Activated CD8-positive, alpha-beta memory T cell treated with anti-CD3 and anti-CD28 coated beads, Interleukin-2, amount 10 ng/mL, durations not matched to agents 7 days and 5 days (primary cell): Measurements from ENCODE around the gene ASCC1. TPM values are rescaled to one million over a fixed set of nuclear protein-coding genes. Genes with fewer than 3 reads are reported as not detected.
"Not testable (repeated sequence)": the region's sequence is repeated elsewhere in the genome, so short reads cannot be mapped to it uniquely, and the experiment has no call there.

Experiments
- ATAC-seq: fragments of 150-1000 bp; cut with Tn5 transposase; one replicate; pipeline ENCODE4 v1.10.0; 2021; ENCODE audit warnings: moderate library complexity
- CTCF ChIA-PET: fragments of 350-600 bp; sonication (Branson Sonifier 250); formaldehyde crosslinking; loops from one replicate; lab custom pipeline; 2021; ENCODE audit warnings: antibody characterized with exemption; lab: Charles Lee
- DNase-seq: peaks from one replicate; pipeline ENCODE4 v3.0.0-alpha.2; 2020
- H3K27ac Mint-ChIP-seq: one replicate; pipeline ENCODE4 v1.8.0; 2021; ENCODE audit warnings: mild to moderate bottlenecking, mixed read lengths
- H3K27me3 Mint-ChIP-seq: one replicate; pipeline ENCODE4 v1.8.0; 2021; ENCODE audit warnings: mixed read lengths
- H3K36me3 Mint-ChIP-seq: one replicate; pipeline ENCODE4 v1.8.0; 2021; ENCODE audit warnings: mild to moderate bottlenecking, mixed read lengths
- H3K4me1 Mint-ChIP-seq: one replicate; pipeline ENCODE4 v1.8.0; 2021; ENCODE audit warnings: mixed read lengths
- H3K4me3 Mint-ChIP-seq: one replicate; pipeline ENCODE4 v1.8.0; 2021; ENCODE audit warnings: mild to moderate bottlenecking, moderate library complexity, mixed read lengths
- H3K9me3 Mint-ChIP-seq: one replicate; pipeline ENCODE4 v1.8.0; 2022; ENCODE audit warnings: low read depth, mixed read lengths
- total RNA-seq, 2 experiments: library from RNA; stranded (reverse); gene quantifications; one replicate each; pipeline ENCODE4 v1.2.3, GENCODE V29; 2021

ASCC1 gene
- total RNA-seq, 2 experiments from 2014 or later: 34.9 to 36.8 TPM

DNA sequence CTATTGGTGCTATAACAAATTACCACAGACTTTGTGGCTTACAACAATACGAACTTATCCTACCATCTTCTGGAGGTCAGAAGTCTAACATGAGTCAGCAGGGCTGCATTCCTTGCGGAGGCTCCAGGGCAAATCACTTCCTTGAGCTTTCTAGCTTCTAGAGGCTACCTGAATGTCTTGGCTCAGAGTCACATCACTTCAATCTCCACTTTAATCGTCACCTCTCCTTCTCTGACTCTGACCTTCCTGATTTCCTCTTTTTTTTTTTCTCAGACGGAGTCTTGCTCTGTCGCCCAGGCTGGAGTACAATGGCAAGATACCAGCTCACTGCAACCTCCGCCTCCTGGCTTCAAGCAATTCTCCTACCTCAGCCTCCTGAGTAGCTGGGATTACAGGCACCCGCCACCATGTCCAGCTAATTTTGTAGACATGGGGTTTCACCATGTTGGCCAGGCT lies 44.9 kb downstream of the ASCC1 start:
- Mint-ChIP-seq H3K9me3 (no peaks in the 10 kb centered on the region), H3K4me1 (peaks cover 13% of the 10 kb centered on the region), H3K4me3 (no peak overlapping the region), H3K27ac (no peak overlapping the region), H3K27me3 (no peaks in the 10 kb centered on the region), H3K36me3 (peaks cover 5% of the 10 kb centered on the region)
- CTCF ChIA-PET: no interaction called here
- ATAC-seq: no peak
- no peak for DNase-seq

DNA sequence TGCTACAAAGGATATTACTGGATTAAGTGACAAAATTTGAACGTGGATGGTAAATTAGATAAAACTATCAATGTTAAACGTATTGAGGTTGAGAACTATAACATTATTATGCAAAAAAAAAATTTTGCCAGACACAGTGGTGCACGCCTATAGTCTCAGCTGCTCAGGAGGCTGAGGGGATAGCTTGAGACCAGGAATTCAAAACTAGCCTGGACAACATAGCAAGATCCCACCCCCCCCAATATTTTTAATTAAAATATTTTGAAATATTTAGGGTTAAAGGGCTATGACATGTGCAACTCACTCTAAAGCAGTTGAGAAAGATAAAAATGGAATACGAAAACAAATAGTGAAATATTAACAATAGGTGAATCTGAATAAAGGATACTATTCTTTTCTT lies 45.3 kb downstream of the ASCC1 start:
- CTCF ChIA-PET: no interaction called here
- H3K9me3 Mint-ChIP-seq: no peaks in the 10 kb centered on the region
- no peak overlapping the region for H3K27ac Mint-ChIP-seq
- H3K36me3 Mint-ChIP-seq: peaks cover 5% of the 10 kb centered on the region
- peaks cover 14% of the 10 kb centered on the region for H3K4me1 Mint-ChIP-seq
- DNase-seq (no peak), ATAC-seq (no peak)
- no peak overlapping the region for H3K4me3 Mint-ChIP-seq
- no peaks in the 10 kb centered on the region for H3K27me3 Mint-ChIP-seq

GRCh38 chr10:72170263-72170662 lies 45.8 kb downstream of the ASCC1 start:
- no peaks in the 10 kb centered on the region for H3K27me3 Mint-ChIP-seq
- DNase-seq (no peak), ATAC-seq (no peak)
- H3K4me1 Mint-ChIP-seq: peaks cover 17% of the 10 kb centered on the region
- CTCF ChIA-PET: no interaction called here
- H3K36me3 Mint-ChIP-seq: peaks cover 6% of the 10 kb centered on the region
- no peaks in the 10 kb centered on the region for H3K9me3 Mint-ChIP-seq
- no peak overlapping the region for H3K27ac Mint-ChIP-seq
- no peak overlapping the region for H3K4me3 Mint-ChIP-seq

DNA sequence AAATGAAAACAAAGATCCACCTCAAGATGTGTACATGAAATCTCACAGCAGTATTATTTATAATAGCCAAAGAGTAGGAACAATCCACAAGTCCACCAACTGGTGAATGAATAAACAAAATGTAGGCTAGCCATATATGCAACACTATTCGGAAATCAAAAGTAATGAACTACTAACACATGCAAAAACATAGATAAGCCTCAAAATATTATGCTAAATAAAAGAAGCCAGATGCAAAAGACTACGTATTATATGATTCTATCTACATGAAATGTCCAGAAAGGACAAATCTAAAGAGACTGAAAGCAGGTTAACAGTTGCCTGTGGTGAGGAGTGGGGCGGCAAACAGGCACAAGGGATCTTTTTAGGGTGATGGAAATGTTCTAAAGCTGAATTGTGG lies 49.0 kb downstream of the ASCC1 start:
- peaks cover 20% of the 10 kb centered on the region for H3K4me1 Mint-ChIP-seq
- ATAC-seq (no peak), DNase-seq (no peak)
- H3K9me3 Mint-ChIP-seq: no peaks in the 10 kb centered on the region
- no peaks in the 10 kb centered on the region for H3K27me3 Mint-ChIP-seq
- peaks cover 16% of the 10 kb centered on the region for H3K36me3 Mint-ChIP-seq
- H3K27ac Mint-ChIP-seq: no peak overlapping the region
- no peak overlapping the region for H3K4me3 Mint-ChIP-seq
- CTCF ChIA-PET: interaction anchor here (0.8 kb wide), 1 partner anchor 48 kb away, joined by 3 read pairs; no protein-coding TSS in a partner anchor

- Mint-ChIP-seq H3K27ac (no peak overlapping the region), H3K36me3 (peaks cover 25% of the 10 kb centered on the region), H3K9me3 (no peaks in the 10 kb centered on the region), H3K4me3 (no peak overlapping the region), H3K4me1 (peaks cover 20% of the 10 kb centered on the region), H3K27me3 (no peaks in the 10 kb centered on the region)
- DNase-seq (no peak), ATAC-seq (no peak)
- CTCF ChIA-PET: interaction anchor here (1.0 to 1.3 kb wide), 3 partner anchors 9 to 172 kb away, joined by 3 to 4 read pairs (median 3); no protein-coding TSS in a partner anchor
These were observed 51.5 kb downstream of the ASCC1 start for GRCh38 chr10:72164617-72165016.

- Mint-ChIP-seq H3K27me3 (no peaks in the 10 kb centered on the region), H3K4me1 (peaks cover 20% of the 10 kb centered on the region), H3K4me3 (no peak overlapping the region), H3K27ac (no peak overlapping the region), H3K9me3 (no peaks in the 10 kb centered on the region), H3K36me3 (peaks cover 30% of the 10 kb centered on the region)
- CTCF ChIA-PET: no interaction called here
- ATAC-seq (peak; percentile 60), DNase-seq (no peak)
These were observed 53.1 kb downstream of the ASCC1 start for GRCh38 chr10:72162978-72163377.

- ATAC-seq (no peak), DNase-seq (no peak)
- CTCF ChIA-PET: interaction anchor here (1.1 kb wide), 1 partner anchor 110 kb away, joined by 3 read pairs; no protein-coding TSS in a partner anchor
- Mint-ChIP-seq H3K27me3 (no peaks in the 10 kb centered on the region), H3K9me3 (no peaks in the 10 kb centered on the region), H3K27ac (no peak overlapping the region), H3K4me3 (no peak overlapping the region), H3K36me3 (peaks cover 33% of the 10 kb centered on the region), H3K4me1 (peaks cover 6% of the 10 kb centered on the region)
These were observed 57.9 kb downstream of the ASCC1 start for GRCh38 chr10:72158176-72158575.

GRCh38 chr10:72156223-72156622 lies 59.9 kb downstream of the ASCC1 start:
- H3K27ac Mint-ChIP-seq: no peak overlapping the region
- no peak overlapping the region for H3K4me3 Mint-ChIP-seq
- no peaks in the 10 kb centered on the region for H3K27me3 Mint-ChIP-seq
- no peak for ATAC-seq
- CTCF ChIA-PET: interaction anchor here (0.8 kb wide), 1 partner anchor 181 kb away, joined by 4 read pairs; no protein-coding TSS in a partner anchor
- no peak for DNase-seq
- H3K9me3 Mint-ChIP-seq: no peaks in the 10 kb centered on the region
- H3K4me1 Mint-ChIP-seq: no peaks in the 10 kb centered on the region
- peaks cover 30% of the 10 kb centered on the region for H3K36me3 Mint-ChIP-seq

DNA sequence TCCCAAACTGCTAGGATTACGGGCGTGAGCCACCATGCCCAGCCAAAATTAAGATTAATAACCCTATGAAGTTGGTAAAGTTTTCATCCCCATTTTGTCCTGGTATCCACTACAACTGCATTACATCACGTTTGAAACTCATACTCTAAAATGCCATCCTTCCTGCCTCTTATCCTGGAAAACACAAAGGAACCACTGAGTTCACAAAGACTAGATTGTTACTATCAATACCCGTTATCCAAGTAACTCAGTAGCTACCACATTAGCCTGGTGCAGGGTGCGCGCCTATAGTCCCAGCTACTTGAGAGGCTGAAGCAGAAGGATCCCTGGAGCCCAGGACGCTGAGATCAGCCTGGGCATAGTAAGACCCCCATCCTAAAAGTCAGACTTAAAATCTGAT lies 63.8 kb downstream of the ASCC1 start:
- Mint-ChIP-seq H3K4me3 (no peak overlapping the region), H3K9me3 (no peaks in the 10 kb centered on the region), H3K36me3 (peaks cover 26% of the 10 kb centered on the region), H3K27ac (no peak overlapping the region), H3K4me1 (peaks cover 4% of the 10 kb centered on the region), H3K27me3 (no peaks in the 10 kb centered on the region)
- DNase-seq (no peak), ATAC-seq (no peak)
- CTCF ChIA-PET: no interaction called here

DNA sequence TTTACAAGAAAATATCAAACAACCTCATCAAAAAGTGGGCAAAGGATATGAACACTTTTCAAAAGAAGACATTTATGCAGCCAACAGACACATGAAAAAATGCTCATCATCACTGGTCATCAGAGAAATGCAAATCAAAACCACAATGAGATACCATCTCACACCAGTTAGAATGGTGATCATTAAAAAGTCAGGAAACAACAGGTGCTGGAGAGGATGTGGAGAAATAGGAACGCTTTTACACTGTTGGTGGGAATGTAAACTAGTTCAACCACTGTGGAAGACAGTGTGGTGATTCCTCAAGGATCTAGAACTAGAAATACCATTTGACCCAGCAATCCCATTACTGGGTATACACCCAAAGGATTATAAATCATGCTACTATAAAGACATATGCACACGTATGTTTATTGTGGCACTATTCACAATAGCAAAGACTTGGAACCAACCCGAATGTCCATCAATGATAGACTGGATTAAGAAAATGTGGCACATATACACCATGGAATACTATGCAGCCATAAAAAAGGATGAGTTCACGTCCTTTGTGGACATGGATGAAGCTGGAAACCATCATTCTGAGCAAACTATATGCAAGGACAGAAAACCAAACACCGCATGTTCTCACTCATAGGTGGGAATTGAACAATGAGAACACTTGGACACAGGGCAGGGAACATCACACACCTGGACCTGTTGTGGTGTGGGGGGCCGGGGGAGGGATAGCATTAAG lies 65.2 kb downstream of the ASCC1 start:
- H3K27ac Mint-ChIP-seq, CTCF ChIA-PET, H3K27me3 Mint-ChIP-seq, H3K9me3 Mint-ChIP-seq, H3K4me1 Mint-ChIP-seq, DNase-seq, ATAC-seq, H3K4me3 Mint-ChIP-seq: not testable (repeated sequence)
- H3K36me3 Mint-ChIP-seq: peaks cover 20% of the 10 kb centered on the region

DNA sequence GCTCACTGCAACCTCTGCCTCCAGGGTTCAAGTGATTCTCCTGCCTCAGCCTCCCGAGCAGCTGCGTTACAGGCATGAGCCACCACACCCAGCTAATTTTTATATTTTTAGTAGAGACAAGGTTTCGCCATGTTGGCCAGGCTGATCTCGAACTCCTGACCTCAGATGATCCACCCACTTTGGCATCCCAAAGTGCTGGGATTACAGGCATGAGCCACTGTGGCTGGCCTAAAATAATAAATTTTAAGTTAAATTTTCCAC lies 68.8 kb downstream of the ASCC1 start:
- CTCF ChIA-PET, DNase-seq, H3K36me3 Mint-ChIP-seq, ATAC-seq, H3K27me3 Mint-ChIP-seq, H3K27ac Mint-ChIP-seq, H3K9me3 Mint-ChIP-seq, H3K4me1 Mint-ChIP-seq, H3K4me3 Mint-ChIP-seq: not testable (repeated sequence)

DNA sequence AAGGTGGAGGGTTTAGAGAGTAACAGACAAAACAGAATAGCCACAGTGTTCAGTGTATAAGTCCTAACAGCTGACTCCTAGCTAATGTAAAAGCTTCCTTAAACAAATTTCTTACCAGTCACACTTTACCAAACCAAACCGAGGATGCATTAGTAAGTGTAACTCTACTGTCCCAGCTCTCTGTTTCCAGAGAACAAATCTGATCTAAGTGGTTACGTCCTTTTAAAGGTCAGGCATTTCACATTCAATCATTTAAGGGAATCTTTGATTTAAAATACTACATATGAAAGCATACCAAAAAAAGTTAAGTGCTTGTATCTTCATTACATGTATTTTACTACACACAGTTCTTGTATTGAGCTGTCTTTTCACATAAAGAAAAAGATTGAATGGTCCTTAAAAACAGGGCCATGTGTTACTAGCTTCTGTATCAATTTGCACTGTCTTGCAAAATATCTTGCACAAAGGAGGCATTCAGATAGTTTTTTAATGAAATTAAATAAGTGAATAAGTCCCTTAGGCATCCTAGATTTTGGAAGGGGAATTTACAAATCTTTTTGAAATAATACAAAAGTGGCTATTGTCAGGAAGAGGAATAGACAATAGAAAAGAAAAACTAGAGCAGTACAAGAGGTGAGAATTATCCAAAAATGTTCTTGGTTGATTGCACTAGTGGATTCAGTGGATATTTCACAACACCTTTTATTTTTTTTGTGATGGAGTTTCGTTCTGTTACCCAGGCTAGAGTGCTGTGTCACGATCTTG lies 69.3 kb downstream of the ASCC1 start:
- Mint-ChIP-seq H3K4me1 (peaks cover 4% of the 10 kb centered on the region), H3K27ac (no peak overlapping the region), H3K36me3 (peaks cover 8% of the 10 kb centered on the region), H3K27me3 (no peaks in the 10 kb centered on the region), H3K4me3 (no peak overlapping the region), H3K9me3 (no peaks in the 10 kb centered on the region)
- DNase-seq (no peak), ATAC-seq (no peak)
- CTCF ChIA-PET: no interaction called here

DNA sequence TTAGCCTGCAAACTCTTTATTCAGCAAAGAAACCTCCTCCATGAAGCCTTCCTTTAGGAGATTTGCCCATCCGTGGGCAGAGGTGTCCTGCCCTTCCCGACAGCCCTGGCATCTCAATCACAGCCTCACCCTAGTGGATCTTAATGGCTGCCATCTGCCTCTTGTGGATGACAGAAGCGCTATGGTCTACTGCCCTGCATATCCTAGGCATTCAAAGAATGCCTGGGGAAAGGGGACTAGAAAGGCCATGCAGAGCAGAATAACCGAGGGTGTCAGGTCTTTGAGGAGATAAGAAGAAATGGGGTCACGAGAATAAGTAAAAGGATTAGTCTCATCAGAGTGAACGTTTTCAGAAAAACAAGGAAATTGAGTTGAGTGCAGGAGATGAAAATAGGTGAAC lies 70.0 kb downstream of the ASCC1 start:
- Mint-ChIP-seq H3K4me1 (peaks cover 4% of the 10 kb centered on the region), H3K27ac (no peak overlapping the region), H3K4me3 (no peak overlapping the region), H3K9me3 (no peaks in the 10 kb centered on the region), H3K27me3 (no peaks in the 10 kb centered on the region), H3K36me3 (peaks cover 5% of the 10 kb centered on the region)
- CTCF ChIA-PET: no interaction called here
- ATAC-seq: no peak
- DNase-seq: no peak

DNA sequence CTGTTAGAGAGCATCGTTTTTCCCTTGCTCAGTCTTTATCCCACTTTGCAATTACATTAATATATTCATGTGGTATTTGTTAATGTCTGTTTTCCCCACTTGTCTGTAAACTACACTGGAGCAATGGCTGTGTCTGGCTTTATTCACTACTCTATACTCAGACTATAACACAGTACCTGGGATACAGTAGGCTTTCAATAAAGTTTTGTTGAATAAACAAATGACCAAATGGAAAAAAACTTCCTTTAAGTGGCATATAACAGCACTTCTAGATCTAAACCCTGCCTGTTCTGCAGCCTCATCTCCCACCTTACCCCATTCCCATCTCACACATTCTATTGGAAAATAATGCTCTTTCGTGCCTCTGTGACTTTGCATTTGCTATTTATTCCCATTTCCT lies 70.4 kb downstream of the ASCC1 start:
- Mint-ChIP-seq H3K4me3 (no peak overlapping the region), H3K4me1 (peaks cover 4% of the 10 kb centered on the region), H3K27me3 (no peaks in the 10 kb centered on the region), H3K27ac (no peak overlapping the region), H3K36me3 (peaks cover 4% of the 10 kb centered on the region), H3K9me3 (no peaks in the 10 kb centered on the region)
- DNase-seq: no peak
- no peak for ATAC-seq
- CTCF ChIA-PET: no interaction called here
